Panc1 (cell line): ENCODE measurements around the gene CFAP300. TPM values are rescaled to one million over a fixed set of nuclear protein-coding genes. Genes with fewer than 3 reads are reported as not detected.

ENCODE experiments used
- ATAC-seq: fragments of 200-7000 bp; cut with Tn5 transposase; 2 replicates; pipeline ENCODE4 v1.9.1; 2020; ENCODE audit warnings: mild to moderate bottlenecking, moderate library complexity
- BruUV-seq: library from RNA; stranded (reverse); fragments of 400-500 nt; replicated peaks from 2 replicates; lab custom pipeline; 2021; lab: Mats Ljungman, UMichigan
- CTCF ChIA-PET: fragments of 300-600 bp; sonication (Branson Sonifier 250); formaldehyde crosslinking; loops from one replicate; lab custom pipeline; 2022; ENCODE audit warnings: antibody characterized with exemption; lab: Charles Lee
- POLR2A ChIA-PET: fragments of 300-600 bp; sonication (Branson Sonifier 250); formaldehyde crosslinking; loops from one replicate; lab custom pipeline; 2022; ENCODE audit warnings: antibody characterized with exemption; lab: Charles Lee
- DNase-seq: peaks from one replicate; pipeline ENCODE4 v3.0.0-alpha.2; 2010; ENCODE audit warnings: low read depth, low spot score
- H3K27ac ChIP-seq: 2 replicates; pipeline ENCODE4 v1.5.1; 2011; ENCODE audit warnings: mild to moderate bottlenecking, low read length, inconsistent platforms
- H3K27me3 ChIP-seq: fragments of 200-500 bp; sonication (Bioruptor generic); 2 replicates; pipeline ENCODE4 v1.6.0; 2014; ENCODE audit warnings: low read length, inconsistent platforms; ENCODE audit not compliant: control insufficient read depth, insufficient read depth
- H3K36me3 ChIP-seq: fragments of 200-500 bp; sonication (Bioruptor generic); 2 replicates; pipeline ENCODE4 v1.5.1; 2014; ENCODE audit warnings: inconsistent platforms, mild to moderate bottlenecking, low read length, moderate library complexity; ENCODE audit not compliant: control insufficient read depth, insufficient read depth
- H3K4me1 ChIP-seq: 2 replicates; pipeline ENCODE4 v1.5.1; 2011; ENCODE audit warnings: inconsistent platforms, mild to moderate bottlenecking, low read length, moderate library complexity; ENCODE audit not compliant: control insufficient read depth, insufficient read depth
- H3K4me3 ChIP-seq, 2 experiments: 2 replicates each; pipeline ENCODE4 v1.5.1; 2011 to 2012; ENCODE audit warnings: low read depth in 2 of 2, low read length in 2 of 2, mild to moderate bottlenecking in 2 of 2, inconsistent platforms in 1 of 2, moderate library complexity in 1 of 2
- H3K9me3 ChIP-seq: fragments of 200-500 bp; sonication (Bioruptor generic); 2 replicates; pipeline ENCODE4 v1.5.1; 2014; ENCODE audit warnings: low read depth, mild to moderate bottlenecking, inconsistent platforms, low read length, moderate library complexity; ENCODE audit not compliant: control insufficient read depth, insufficient read depth
- CTCF ChIP-seq: fragments of 450-650 bp; IDR thresholded peaks from 2 replicates; pipeline ENCODE4 v1.5.1; 2017; ENCODE audit warnings: mild to moderate bottlenecking
- POLR2AphosphoS5 ChIP-seq: IDR thresholded peaks from 2 replicates; pipeline ENCODE4 v1.6.1; 2012; ENCODE audit warnings: mild to moderate bottlenecking, low read depth, low read length, moderate library complexity
- REST ChIP-seq, 2 experiments: IDR thresholded peaks; 2 replicates each; pipeline ENCODE4 v1.6.1; 2011 to 2012; ENCODE audit warnings: low read depth in 2 of 2, control low read depth in 1 of 2, low read length in 1 of 2, mild to moderate bottlenecking in 1 of 2, moderate library complexity in 1 of 2; ENCODE audit not compliant: insufficient read depth in 1 of 2
- SIN3A ChIP-seq: IDR thresholded peaks from 2 replicates; pipeline ENCODE4 v1.6.1; 2012; ENCODE audit warnings: low read depth, mild to moderate bottlenecking, low read length, moderate library complexity, borderline replicate concordance; ENCODE audit not compliant: insufficient read depth
- TCF7L2 ChIP-seq: IDR thresholded peaks from 2 replicates; pipeline ENCODE4 v1.6.1; 2011; ENCODE audit warnings: mild to moderate bottlenecking, low read depth, low read length, inconsistent platforms
- in situ Hi-C: cut with HindIII; loops from 2 replicates; pipeline ENCODE4 v1.10.0; 2016; ENCODE audit warnings: low sequenced_read_pairs, low pct_unique_long_range_greater_than_20kb
- intact Hi-C: fragments of 100-400 bp; cut with micrococcal nuclease; formaldehyde crosslinking; loops from one replicate; pipeline ENCODE4 v1.10.0; 2022; ENCODE audit not compliant: unreplicated experiment
- total RNA-seq: library from RNA; stranded (reverse); gene quantifications from one replicate; pipeline ENCODE4 v1.2.1, GENCODE V29; 2021; ENCODE audit not compliant: unreplicated experiment

CFAP300 gene
- total RNA-seq, 1 experiment from 2014 or later, result 6.4 TPM

- CTCF ChIA-PET, result no interaction called here
- intact Hi-C loops, result no loop called here
- POLR2A ChIA-PET, result no interaction called here
- no peaks in the 10 kb centered on the region for H3K36me3 ChIP-seq
- H3K9me3 ChIP-seq, result no peaks in the 10 kb centered on the region
- H3K27me3 ChIP-seq, result no peaks in the 10 kb centered on the region
- no TSS peak for BruUV-seq
- H3K27ac ChIP-seq, result no peak overlapping the region
- in situ Hi-C loops, result no loop called here
- no peaks in the 10 kb centered on the region for H3K4me1 ChIP-seq
- no peak overlapping the region for H3K4me3 ChIP-seq
- no peak for ATAC-seq
- DNase-seq, result no peak
- TF ChIP-seq CTCF (no peak), TCF7L2 (no peak), SIN3A (no peak), POLR2AphosphoS5 (no peak), REST (IDR thresholded peaks at IDR 0.05; ENCODE audit: insufficient read depth in 1 of 2, low read depth in 2 of 2, low read length in 1 of 2) (no peak)
Measured at GRCh38 chr11:102036757-102037156, 10.5 kb upstream of the CFAP300 start.

- DNase-seq (no peak), ATAC-seq (no peak)
- Histone ChIP-seq H3K36me3 (no peaks in the 10 kb centered on the region), H3K9me3 (no peaks in the 10 kb centered on the region), H3K4me1 (peaks cover 11% of the 10 kb centered on the region), H3K4me3 (peak overlapping the region; percentile 70 to 82), H3K27ac (peak overlapping the region; percentile 85), H3K27me3 (no peaks in the 10 kb centered on the region)
- TF ChIP-seq CTCF (no peak), REST (IDR thresholded peaks at IDR 0.05; ENCODE audit: insufficient read depth in 1 of 2, low read depth in 2 of 2, low read length in 1 of 2) (no peak), SIN3A (no peak), TCF7L2 (no peak), POLR2AphosphoS5 (no peak)
- ChIA-PET CTCF (interaction anchor here (0.7 kb wide), 1 partner anchor 1348 kb away, joined by 3 read pairs; no protein-coding TSS in a partner anchor), POLR2A (interaction anchor here (0.6 to 1.2 kb wide), 3 partner anchors 9 to 125 kb away, joined by 3 to 8 read pairs (median 4); no protein-coding TSS in a partner anchor)
- intact Hi-C loops (no loop called here), in situ Hi-C loops (no loop called here)
- no TSS peak for BruUV-seq
Measured at GRCh38 chr11:102046841-102047240, 396 bp upstream of the CFAP300 start.
